ENCODE data around the gene LNX1. TPM values are rescaled to one million over a fixed set of nuclear protein-coding genes. Genes with fewer than 3 reads are reported as not detected.
A peak's percentile ranks its signal among the peaks of the same experiment; 100 is the strongest.

Gene LNX1
- total RNA-seq, 1 experiment from 2014 or later = 9.3 TPM

DNA sequence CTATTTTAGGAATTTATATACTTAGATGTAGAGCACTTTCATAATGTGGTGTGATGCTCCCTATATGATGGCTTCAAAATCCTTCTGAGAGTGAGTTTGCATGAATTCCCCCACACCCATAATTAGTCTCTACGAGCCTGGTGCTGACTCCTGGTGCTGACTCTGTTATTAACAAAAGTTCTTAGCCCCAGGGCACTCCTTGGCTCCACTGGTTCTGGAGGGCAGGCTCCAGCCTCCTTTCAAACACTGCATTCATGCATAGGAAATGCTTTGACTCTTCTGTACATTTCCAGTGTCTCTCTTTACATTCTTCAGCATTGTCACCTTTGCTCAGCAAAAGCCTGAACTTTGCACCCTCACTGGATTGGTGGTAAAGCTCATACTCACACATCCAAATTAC lies 64.0 kb downstream of the LNX1 start:
- Mint-ChIP-seq H3K36me3 (ENCODE audit: insufficient read depth, unreplicated experiment) (no peaks in the 10 kb centered on the region), H3K27ac (ENCODE audit: unreplicated experiment) (no peak overlapping the region), H3K27me3 (ENCODE audit: insufficient read depth, unreplicated experiment) (no peaks in the 10 kb centered on the region), H3K4me1 (ENCODE audit: low read depth, unreplicated experiment) (peaks cover 2% of the 10 kb centered on the region), H3K4me3 (ENCODE audit: unreplicated experiment) (no peak overlapping the region), H3K9me3 (ENCODE audit: unreplicated experiment) (no peaks in the 10 kb centered on the region)
- POLR2A ChIA-PET = interaction anchor here (0.7 kb wide), 1 partner anchor 466 kb away, joined by 3 read pairs; no protein-coding TSS in a partner anchor
- DNase-seq = peak in 1 of 2 experiments; percentile 9
- intact Hi-C loops (cut with micrococcal nuclease; ENCODE audit: unreplicated experiment) = no loop called here
- no peaks in the 10 kb centered on the region for H3K9me3 ChIP-seq
- H3K36me3 ChIP-seq (ENCODE audit: control insufficient read depth, insufficient read depth, low read length) = no peaks in the 10 kb centered on the region
- H3K4me3 ChIP-seq (ENCODE audit: low read depth, low read length) = no peak overlapping the region
- TF ChIP-seq, protein P1, sequence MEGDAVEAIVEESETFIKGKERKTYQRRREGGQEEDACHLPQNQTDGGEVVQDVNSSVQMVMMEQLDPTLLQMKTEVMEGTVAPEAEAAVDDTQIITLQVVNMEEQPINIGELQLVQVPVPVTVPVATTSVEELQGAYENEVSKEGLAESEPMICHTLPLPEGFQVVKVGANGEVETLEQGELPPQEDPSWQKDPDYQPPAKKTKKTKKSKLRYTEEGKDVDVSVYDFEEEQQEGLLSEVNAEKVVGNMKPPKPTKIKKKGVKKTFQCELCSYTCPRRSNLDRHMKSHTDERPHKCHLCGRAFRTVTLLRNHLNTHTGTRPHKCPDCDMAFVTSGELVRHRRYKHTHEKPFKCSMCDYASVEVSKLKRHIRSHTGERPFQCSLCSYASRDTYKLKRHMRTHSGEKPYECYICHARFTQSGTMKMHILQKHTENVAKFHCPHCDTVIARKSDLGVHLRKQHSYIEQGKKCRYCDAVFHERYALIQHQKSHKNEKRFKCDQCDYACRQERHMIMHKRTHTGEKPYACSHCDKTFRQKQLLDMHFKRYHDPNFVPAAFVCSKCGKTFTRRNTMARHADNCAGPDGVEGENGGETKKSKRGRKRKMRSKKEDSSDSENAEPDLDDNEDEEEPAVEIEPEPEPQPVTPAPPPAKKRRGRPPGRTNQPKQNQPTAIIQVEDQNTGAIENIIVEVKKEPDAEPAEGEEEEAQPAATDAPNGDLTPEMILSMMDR (IDR thresholded peaks at IDR 0.05; ENCODE audit: insufficient read depth in 1 of 2, low read depth in 1 of 2, low read length in 1 of 2, severe bottlenecking in 1 of 2, unreplicated experiment in 1 of 2) = no peak
- BruUV-seq (replicated peaks) = no TSS peak
- CTCF ChIA-PET = no interaction called here
- no peaks in the 10 kb centered on the region for H3K27me3 ChIP-seq (replicated peaks; ENCODE audit: control insufficient read depth, insufficient read depth, low read length)
- peaks cover 12% of the 10 kb centered on the region for H3K4me1 ChIP-seq

DNA sequence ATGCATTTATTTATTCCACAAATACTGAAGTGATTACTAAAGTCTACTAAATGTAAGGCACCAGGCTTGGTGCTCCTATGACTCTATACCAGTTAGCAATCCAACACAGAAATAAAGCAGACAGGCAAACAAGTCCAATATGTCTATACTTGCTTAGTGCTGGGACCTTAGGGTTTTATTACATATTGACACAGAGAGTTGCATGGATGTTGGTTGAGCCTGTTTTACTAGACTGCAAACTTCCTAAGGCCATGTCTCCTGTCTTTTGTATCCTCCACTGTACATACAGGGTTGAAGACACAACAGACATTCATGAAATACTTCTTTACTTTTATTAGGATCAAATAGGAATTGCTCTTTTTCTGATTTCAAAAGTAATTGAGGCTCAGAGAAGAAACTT lies 69.0 kb downstream of the LNX1 start:
- DNase-seq = peak in 1 of 2 experiments; percentile 34
- H3K4me3 Mint-ChIP-seq (ENCODE audit: unreplicated experiment) = no peak overlapping the region
- intact Hi-C loops (cut with micrococcal nuclease; ENCODE audit: unreplicated experiment) = loop anchor here (5.0 kb wide), 1 partner anchor 120 kb away; no protein-coding TSS in a partner anchor
- no peaks in the 10 kb centered on the region for H3K36me3 Mint-ChIP-seq (ENCODE audit: insufficient read depth, unreplicated experiment)
- Histone ChIP-seq H3K4me3 (ENCODE audit: low read depth, low read length) (no peak overlapping the region), H3K27me3 (replicated peaks; ENCODE audit: control insufficient read depth, insufficient read depth, low read length) (no peaks in the 10 kb centered on the region), H3K9me3 (no peaks in the 10 kb centered on the region), H3K36me3 (ENCODE audit: control insufficient read depth, insufficient read depth, low read length) (no peaks in the 10 kb centered on the region), H3K4me1 (peaks cover 11% of the 10 kb centered on the region)
- ChIA-PET POLR2A (no interaction called here), CTCF (no interaction called here)
- H3K9me3 Mint-ChIP-seq (ENCODE audit: unreplicated experiment) = no peaks in the 10 kb centered on the region
- BruUV-seq (replicated peaks) = no TSS peak
- peak overlapping the region; percentile 1 for H3K27ac Mint-ChIP-seq (ENCODE audit: unreplicated experiment)
- TF ChIP-seq, protein P1 (IDR thresholded peaks at IDR 0.05; ENCODE audit: insufficient read depth in 1 of 2, low read depth in 1 of 2, low read length in 1 of 2, severe bottlenecking in 1 of 2, unreplicated experiment in 1 of 2) = no peak
- H3K27me3 Mint-ChIP-seq (ENCODE audit: insufficient read depth, unreplicated experiment) = no peaks in the 10 kb centered on the region
- H3K4me1 Mint-ChIP-seq (ENCODE audit: low read depth, unreplicated experiment) = peaks cover 6% of the 10 kb centered on the region

DNA sequence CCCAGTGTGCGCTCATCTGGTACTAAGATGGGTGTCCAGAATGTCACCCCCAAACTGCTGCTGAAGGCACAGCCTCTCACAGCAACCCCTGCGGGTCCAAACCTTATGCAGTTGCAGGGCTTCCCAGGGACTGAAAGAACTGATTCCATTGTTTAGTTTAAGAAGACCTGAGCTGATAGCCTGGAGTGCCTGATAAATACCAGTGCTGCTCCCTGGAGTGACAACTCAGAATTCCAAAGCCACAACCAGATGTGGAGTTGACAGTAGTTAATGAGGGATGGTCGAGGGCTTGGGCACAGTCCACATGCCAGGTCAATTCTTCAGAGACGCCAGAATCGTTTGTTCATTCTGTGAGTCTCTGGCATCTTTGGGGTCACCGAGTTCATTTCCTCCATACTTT lies 71.2 kb downstream of the LNX1 start:
- ChIA-PET CTCF (no interaction called here), POLR2A (no interaction called here)
- Histone ChIP-seq H3K4me3 (ENCODE audit: low read depth, low read length) (no peak overlapping the region), H3K36me3 (ENCODE audit: control insufficient read depth, insufficient read depth, low read length) (no peaks in the 10 kb centered on the region), H3K4me1 (peaks cover 11% of the 10 kb centered on the region), H3K27me3 (replicated peaks; ENCODE audit: control insufficient read depth, insufficient read depth, low read length) (no peaks in the 10 kb centered on the region), H3K9me3 (no peaks in the 10 kb centered on the region)
- BruUV-seq (replicated peaks) = no TSS peak
- intact Hi-C loops (cut with micrococcal nuclease; ENCODE audit: unreplicated experiment) = loop anchor here (5.0 kb wide), 1 partner anchor 122 kb away; no protein-coding TSS in a partner anchor
- Mint-ChIP-seq H3K4me1 (ENCODE audit: low read depth, unreplicated experiment) (peaks cover 6% of the 10 kb centered on the region), H3K27ac (ENCODE audit: unreplicated experiment) (no peak overlapping the region), H3K27me3 (ENCODE audit: insufficient read depth, unreplicated experiment) (no peaks in the 10 kb centered on the region), H3K4me3 (ENCODE audit: unreplicated experiment) (no peak overlapping the region), H3K36me3 (ENCODE audit: insufficient read depth, unreplicated experiment) (no peaks in the 10 kb centered on the region), H3K9me3 (ENCODE audit: unreplicated experiment) (no peaks in the 10 kb centered on the region)
- DNase-seq = no peak
- TF ChIP-seq, protein P1 (IDR thresholded peaks at IDR 0.05; ENCODE audit: insufficient read depth in 1 of 2, low read depth in 1 of 2, low read length in 1 of 2, severe bottlenecking in 1 of 2, unreplicated experiment in 1 of 2) = no peak
